Measurements from ENCODE around the gene PRPF8.

- TF ChIP-seq YY1 (IDR thresholded peaks at IDR 0.05; ENCODE audit: insufficient read depth, insufficient read length) = no peak
- TF ChIP-seq SUZ12 (IDR thresholded peaks at IDR 0.05; ENCODE audit: extremely low read depth, insufficient read depth, insufficient read length) = no peak
Measured at GRCh38 chr17:1634841-1635650, 49.6 kb downstream of the PRPF8 start.

Measured in NT2/D1 (cell line).